KMS-11 (cell line): ENCODE results near the gene PIGB.

ENCODE experiments used
- H2AFZ ChIP-seq: fragments of 200-600 bp; sonication (generic); 2 replicates; pipeline ENCODE4 v1.6.1; 2016; ENCODE audit warnings: antibody characterized with exemption, mixed run types, low read depth
- H3K27ac ChIP-seq: fragments of 200-600 bp; sonication (generic); 2 replicates; pipeline ENCODE4 v1.6.1; 2016; ENCODE audit warnings: mild to moderate bottlenecking, mixed run types
- H3K27me3 ChIP-seq: fragments of 200-600 bp; sonication (generic); 2 replicates; pipeline ENCODE4 v1.6.1; 2017; ENCODE audit warnings: mild to moderate bottlenecking, low read depth, mixed run types, moderate library complexity; ENCODE audit not compliant: insufficient read depth
- H3K36me3 ChIP-seq: fragments of 200-600 bp; sonication (generic); 2 replicates; pipeline ENCODE4 v1.6.1; 2017; ENCODE audit warnings: mild to moderate bottlenecking, mixed run types; ENCODE audit not compliant: insufficient read depth
- H3K4me1 ChIP-seq: fragments of 200-600 bp; sonication (generic); 2 replicates; pipeline ENCODE4 v1.6.1; 2016; ENCODE audit warnings: mild to moderate bottlenecking, low read depth, mixed run types; ENCODE audit not compliant: poor library complexity, severe bottlenecking
- H3K4me2 ChIP-seq: fragments of 200-600 bp; sonication (generic); 2 replicates; pipeline ENCODE4 v1.7.0; 2016; ENCODE audit warnings: mild to moderate bottlenecking, mixed run types
- H3K4me3 ChIP-seq: fragments of 200-600 bp; sonication (generic); IDR thresholded peaks from 2 replicates; pipeline ENCODE4 v1.6.1; 2017; ENCODE audit warnings: low read depth, low read length, mixed read lengths; ENCODE audit not compliant: insufficient read depth
- H3K79me2 ChIP-seq: fragments of 200-600 bp; sonication (generic); 2 replicates; pipeline ENCODE4 v1.6.1; 2016; ENCODE audit warnings: low read depth, mixed run types; ENCODE audit not compliant: insufficient read depth
- H3K9ac ChIP-seq: fragments of 200-600 bp; sonication (generic); 2 replicates; pipeline ENCODE4 v1.6.1; 2016; ENCODE audit warnings: mild to moderate bottlenecking, mixed run types
- H4K20me1 ChIP-seq: fragments of 200-600 bp; sonication (generic); 2 replicates; pipeline ENCODE4 v1.6.1; 2016; ENCODE audit warnings: mild to moderate bottlenecking, mixed run types; ENCODE audit not compliant: insufficient read depth
- CTCF ChIP-seq: fragments of 200-600 bp; sonication (generic); conservative IDR thresholded peaks from 2 replicates; pipeline ENCODE4 v1.6.1; 2017; ENCODE audit warnings: low read depth, mild to moderate bottlenecking, antibody characterized with exemption, low read length, moderate library complexity, mixed read lengths

The PIGB gene

DNA sequence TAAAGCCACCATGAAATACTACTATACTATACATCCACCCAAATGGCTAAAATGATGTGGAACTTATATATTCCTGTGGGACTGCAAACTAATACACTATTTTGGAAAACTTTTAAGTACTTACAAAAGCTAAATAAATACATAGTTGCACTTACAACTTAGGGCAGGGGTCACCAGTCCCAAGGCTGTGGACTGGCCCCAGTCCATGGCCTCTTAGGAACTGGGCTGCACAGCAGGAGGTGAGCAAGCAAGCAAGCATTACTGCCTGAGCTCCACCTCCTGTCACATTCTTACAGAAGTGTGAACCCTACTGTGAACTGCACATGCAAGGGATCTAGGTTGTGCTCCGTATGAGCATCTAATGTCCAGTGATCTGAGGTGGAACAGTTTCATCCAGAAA, 18.1 kb downstream of the PIGB start:
- Histone ChIP-seq H3K27me3 (no peaks in the 10 kb centered on the region), H3K9ac (no peak overlapping the region), H3K4me1 (no peaks in the 10 kb centered on the region), H4K20me1 (no peaks in the 10 kb centered on the region), H3K27ac (no peak overlapping the region), H3K4me2 (no peak overlapping the region), H3K79me2 (no peaks in the 10 kb centered on the region), H3K36me3 (no peaks in the 10 kb centered on the region; the same call in 1 of the 2 replicates), H2AFZ (no peak overlapping the region), H3K4me3 (no peak overlapping the region)
- TF ChIP-seq CTCF: no peak

DNA sequence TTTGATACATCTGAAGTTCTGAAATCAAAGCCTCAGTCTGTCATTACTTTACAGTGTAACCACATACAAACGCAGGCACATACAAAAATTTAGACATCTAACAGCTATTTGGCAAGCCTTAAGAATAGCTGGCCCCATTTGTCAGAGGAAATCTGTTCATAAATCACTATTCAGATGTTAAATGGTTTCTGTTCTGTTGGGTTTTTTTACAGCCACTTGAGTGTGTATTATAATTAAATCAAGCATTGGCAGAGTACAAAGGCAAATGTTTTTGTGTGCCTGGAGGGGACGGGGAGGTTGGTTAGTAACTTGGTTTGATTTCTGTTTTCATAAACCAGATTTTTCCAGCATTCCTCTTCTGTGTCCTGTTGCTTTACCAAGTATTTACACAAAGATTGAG, 24.1 kb downstream of the PIGB start:
- no peak overlapping the region for H3K4me2 ChIP-seq
- no peak overlapping the region for H3K9ac ChIP-seq
- no peak overlapping the region for H2AFZ ChIP-seq
- no peaks in the 10 kb centered on the region for H4K20me1 ChIP-seq
- TF ChIP-seq CTCF: no peak
- no peak overlapping the region for H3K27ac ChIP-seq
- H3K36me3 ChIP-seq: no peaks in the 10 kb centered on the region; the same call in 1 of the 2 replicates
- H3K4me3 ChIP-seq: no peak overlapping the region
- no peaks in the 10 kb centered on the region for H3K27me3 ChIP-seq
- no peaks in the 10 kb centered on the region for H3K79me2 ChIP-seq
- H3K4me1 ChIP-seq: peaks cover 6% of the 10 kb centered on the region

- Histone ChIP-seq H2AFZ (no peak overlapping the region), H3K27me3 (no peaks in the 10 kb centered on the region), H3K9ac (no peak overlapping the region), H3K4me3 (no peak overlapping the region), H3K79me2 (no peaks in the 10 kb centered on the region), H3K36me3 (no peaks in the 10 kb centered on the region; the same call in 1 of the 2 replicates), H3K4me1 (peaks cover 6% of the 10 kb centered on the region), H4K20me1 (no peaks in the 10 kb centered on the region), H3K27ac (no peak overlapping the region), H3K4me2 (no peak overlapping the region)
- no peak for TF ChIP-seq CTCF
These were observed 25.2 kb downstream of the PIGB start for GRCh38 chr15:55344206-55344605.

DNA sequence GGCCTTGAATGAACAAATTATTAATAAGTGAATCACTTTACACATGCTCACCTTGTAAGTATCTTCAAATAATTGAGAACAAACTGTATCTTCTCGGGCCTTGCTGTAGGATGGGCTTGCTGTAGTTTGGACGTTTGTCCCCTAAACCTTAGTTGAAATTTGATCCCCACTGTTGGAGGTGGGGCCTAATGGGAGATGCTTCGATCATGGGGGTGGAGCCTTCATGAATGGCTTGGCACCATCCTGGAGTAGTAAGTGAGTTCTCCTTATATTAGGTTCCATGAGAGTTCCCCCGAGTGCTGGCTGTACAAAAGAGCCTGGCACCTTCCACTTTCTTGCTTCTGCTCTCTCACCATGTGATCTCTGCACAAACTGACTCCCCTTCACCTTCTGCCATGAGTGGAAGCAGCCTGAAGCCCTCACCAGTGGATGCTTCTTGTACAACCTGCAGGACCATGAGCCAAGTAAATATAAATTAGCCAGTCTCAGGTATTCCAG, 29.3 kb downstream of the PIGB start:
- Histone ChIP-seq H3K4me1 (peaks cover 6% of the 10 kb centered on the region), H3K36me3 (no peaks in the 10 kb centered on the region), H3K4me3 (no peak overlapping the region), H3K79me2 (no peaks in the 10 kb centered on the region), H3K4me2 (no peak overlapping the region), H4K20me1 (no peaks in the 10 kb centered on the region), H3K27me3 (no peaks in the 10 kb centered on the region), H2AFZ (no peak overlapping the region), H3K9ac (no peak overlapping the region), H3K27ac (no peak overlapping the region)
- TF ChIP-seq CTCF: no peak
